H9 (cell line): ENCODE data around the gene HS2ST1. TPM values are rescaled to one million over a fixed set of nuclear protein-coding genes. Genes with fewer than 3 reads are reported as not detected.

ENCODE experiments used
- DNase-seq: peaks from one replicate; pipeline ENCODE4 v3.0.0-alpha.2; 2017
- H2AFZ ChIP-seq: one replicate; pipeline ENCODE4 v1.6.1; 2013; ENCODE audit warnings: mild to moderate bottlenecking, low read length, control low read depth, moderate library complexity
- H2AK5ac ChIP-seq: 2 replicates; pipeline ENCODE4 v1.6.1; 2013; ENCODE audit warnings: low read length, control low read depth, mixed read lengths; ENCODE audit not compliant: insufficient read length
- H2BK120ac ChIP-seq: one replicate; pipeline ENCODE4 v1.6.1; 2013; ENCODE audit warnings: low read depth, mild to moderate bottlenecking, low read length, control low read depth, inconsistent platforms; ENCODE audit not compliant: poor library complexity, severe bottlenecking
- H2BK12ac ChIP-seq: 2 replicates; pipeline ENCODE4 v1.6.1; 2013; ENCODE audit warnings: low read length, control low read depth, mixed read lengths, low read depth; ENCODE audit not compliant: insufficient read length
- H2BK15ac ChIP-seq: 2 replicates; pipeline ENCODE4 v1.6.1; 2013; ENCODE audit warnings: low read depth, low read length, control low read depth
- H2BK20ac ChIP-seq: one replicate; pipeline ENCODE4 v1.6.1; 2013; ENCODE audit warnings: low read depth, mild to moderate bottlenecking, low read length, control low read depth, inconsistent platforms; ENCODE audit not compliant: poor library complexity, severe bottlenecking
- H2BK5ac ChIP-seq: 2 replicates; pipeline ENCODE4 v1.6.1; 2013; ENCODE audit warnings: low read length, control low read depth, mixed read lengths; ENCODE audit not compliant: insufficient read length
- H3K14ac ChIP-seq: 2 replicates; pipeline ENCODE4 v1.6.1; 2013; ENCODE audit warnings: low read length, control low read depth; ENCODE audit not compliant: insufficient read depth
- H3K18ac ChIP-seq: 2 replicates; pipeline ENCODE4 v1.6.1; 2013; ENCODE audit warnings: low read depth, mild to moderate bottlenecking, mixed read lengths, low read length, control low read depth; ENCODE audit not compliant: insufficient read length
- H3K23ac ChIP-seq: 2 replicates; pipeline ENCODE4 v1.6.1; 2013; ENCODE audit warnings: low read length, control low read depth, mixed read lengths, low read depth; ENCODE audit not compliant: insufficient read length
- H3K23me2 ChIP-seq: 2 replicates; pipeline ENCODE4 v1.6.1; 2013; ENCODE audit warnings: low read depth, mild to moderate bottlenecking, mixed read lengths, low read length, control low read depth; ENCODE audit not compliant: insufficient read length, poor library complexity, severe bottlenecking
- H3K27ac ChIP-seq: 2 replicates; pipeline ENCODE4 v1.5.1; 2013; ENCODE audit warnings: low read length, control low read depth, mixed read lengths, low read depth; ENCODE audit not compliant: insufficient read length
- H3K27me3 ChIP-seq: 2 replicates; pipeline ENCODE4 v1.6.1; 2013; ENCODE audit warnings: low read length, control low read depth, inconsistent platforms; ENCODE audit not compliant: insufficient read depth
- H3K4ac ChIP-seq: 2 replicates; pipeline ENCODE4 v1.6.1; 2013; ENCODE audit warnings: low read depth, mild to moderate bottlenecking, control low read depth, inconsistent platforms, low read length, moderate library complexity
- H3K4me1 ChIP-seq: 2 replicates; pipeline ENCODE4 v1.6.1; 2013; ENCODE audit warnings: low read length, control low read depth, inconsistent platforms; ENCODE audit not compliant: insufficient read depth
- H3K4me2 ChIP-seq: 2 replicates; pipeline ENCODE4 v1.6.1; 2013; ENCODE audit warnings: low read length, control low read depth, mixed read lengths; ENCODE audit not compliant: insufficient read length, insufficient read depth
- H3K56ac ChIP-seq: 2 replicates; pipeline ENCODE4 v1.6.1; 2013; ENCODE audit warnings: low read depth, mild to moderate bottlenecking, mixed read lengths, low read length, control low read depth; ENCODE audit not compliant: insufficient read length
- H3K79me1 ChIP-seq: 2 replicates; pipeline ENCODE4 v1.6.1; 2013; ENCODE audit warnings: low read depth, mild to moderate bottlenecking, moderate library complexity, low read length, control low read depth, inconsistent platforms; ENCODE audit not compliant: insufficient read depth, poor library complexity, severe bottlenecking
- H3K79me2 ChIP-seq: 2 replicates; pipeline ENCODE4 v1.6.1; 2013; ENCODE audit warnings: low read length, control low read depth, inconsistent platforms; ENCODE audit not compliant: insufficient read depth
- H3K9ac ChIP-seq: 2 replicates; pipeline ENCODE4 v1.6.1; 2013; ENCODE audit warnings: low read length, control low read depth, mixed read lengths; ENCODE audit not compliant: insufficient read length; ENCODE audit errors: extremely low read depth
- H3K9me3 ChIP-seq: one replicate; pipeline ENCODE4 v1.6.1; 2013; ENCODE audit warnings: low read depth, low read length, inconsistent platforms; ENCODE audit not compliant: control insufficient read depth
- H3T11ph ChIP-seq: one replicate; pipeline ENCODE4 v1.6.1; 2013; ENCODE audit warnings: mild to moderate bottlenecking, low read length, control low read depth, inconsistent platforms
- H4K20me1 ChIP-seq: one replicate; pipeline ENCODE4 v1.6.1; 2013; ENCODE audit not compliant: control insufficient read depth, insufficient read length, insufficient read depth
- H4K5ac ChIP-seq: 2 replicates; pipeline ENCODE4 v1.6.1; 2013; ENCODE audit warnings: low read depth, mild to moderate bottlenecking, mixed read lengths, low read length, control low read depth; ENCODE audit not compliant: insufficient read length
- H4K8ac ChIP-seq: replicated peaks from 2 replicates; pipeline ENCODE4 v1.6.1; 2013; ENCODE audit warnings: low read length, control low read depth, mixed read lengths, low read depth; ENCODE audit not compliant: insufficient read length
- H4K91ac ChIP-seq: 2 replicates; pipeline ENCODE4 v1.6.1; 2013; ENCODE audit warnings: low read depth, mild to moderate bottlenecking, moderate library complexity, mixed read lengths, low read length, control low read depth; ENCODE audit not compliant: insufficient read length
- H3K27ac Mint-ChIP-seq, 3 experiments: 2 replicates in 2 of 3; 3 replicates in 1 of 3; pipeline ENCODE4 v1.8.0; 2020 to 2021; ENCODE audit warnings: mixed read lengths in 3 of 3, mild to moderate bottlenecking in 1 of 3, moderate library complexity in 1 of 3
- H3K27me3 Mint-ChIP-seq: 2 replicates; pipeline ENCODE4 v1.8.0; 2021; ENCODE audit warnings: low read depth, mild to moderate bottlenecking, moderate library complexity, mixed read lengths
- H3K36me3 Mint-ChIP-seq, 3 experiments: 2 replicates in 2 of 3; 3 replicates in 1 of 3; pipeline ENCODE4 v1.8.0; 2020 to 2021; ENCODE audit warnings: low read depth in 3 of 3, mixed read lengths in 3 of 3; ENCODE audit not compliant: insufficient read depth in 1 of 3
- H3K4me1 Mint-ChIP-seq, 2 experiments: 2 replicates each; pipeline ENCODE4 v1.8.0; 2020; ENCODE audit warnings: mixed read lengths in 2 of 2
- H3K4me3 Mint-ChIP-seq, 2 experiments: 2 replicates in 1 of 2; 3 replicates in 1 of 2; pipeline ENCODE4 v1.8.0; 2020 to 2021; ENCODE audit warnings: mild to moderate bottlenecking in 2 of 2, mixed read lengths in 2 of 2, moderate library complexity in 1 of 2
- H3K9me3 Mint-ChIP-seq, 2 experiments: 2 replicates in 1 of 2; 3 replicates in 1 of 2; pipeline ENCODE4 v1.8.0; 2020; ENCODE audit warnings: mild to moderate bottlenecking in 2 of 2, mixed read lengths in 2 of 2, moderate library complexity in 1 of 2
- WGBS: extraction: QIAGEN DNeasy Blood & Tissue Kit; methylation state at CpG from one replicate; pipeline ENCODE4 v1.1.7; 2013; ENCODE audit warnings: missing lambda C conversion rate, low lambda C conversion rate, mixed read lengths; ENCODE audit not compliant: insufficient read length; ENCODE audit errors: extremely low coverage; 5-methylcytosine and 5-hydroxymethylcytosine counted together
- total RNA-seq: library from RNA; stranded (reverse); gene quantifications from 2 replicates; pipeline ENCODE4 v1.2.1, GENCODE V29; 2021
- TF ChIP-seq, protein P1 (sequence below): fragments of 200-600 bp; sonication (generic); conservative IDR thresholded peaks from 3 replicates; pipeline ENCODE4 v1.8.0; 2021; ENCODE audit warnings: antibody characterized with exemption, mild to moderate bottlenecking

Gene HS2ST1
- total RNA-seq, 1 experiment from 2014 or later = 20.1 TPM

DNA sequence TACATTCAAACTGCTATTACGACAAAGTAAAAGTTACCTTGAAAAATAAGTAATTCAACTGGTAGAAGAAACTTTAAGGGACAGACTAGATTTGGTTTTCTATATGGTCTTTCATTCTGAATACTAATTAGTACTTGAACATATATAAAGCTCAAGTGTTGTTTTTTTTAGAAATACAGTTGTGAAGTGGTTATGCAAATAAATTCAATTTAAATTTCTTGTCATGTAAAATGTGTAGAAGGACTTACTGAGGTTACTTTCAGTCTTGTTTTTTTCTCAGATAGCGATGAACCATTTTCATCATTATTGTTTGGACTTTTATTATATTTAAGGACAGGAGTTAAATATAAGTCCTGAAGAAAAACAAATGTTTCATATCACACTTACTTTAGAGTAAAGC is 24.4 kb downstream of the HS2ST1 start:
- DNase-seq = no peak
- Histone ChIP-seq H3T11ph (no peak overlapping the region), H4K91ac (no peak overlapping the region), H2BK5ac (no peak overlapping the region), H2AK5ac (no peak overlapping the region), H2AFZ (no peak overlapping the region), H3K79me1 (peaks cover 3% of the 10 kb centered on the region), H3K27me3 (no peaks in the 10 kb centered on the region), H3K9ac (no peak overlapping the region), H3K23ac (no peak overlapping the region), H4K20me1 (no peaks in the 10 kb centered on the region), H3K56ac (no peak overlapping the region), H3K4ac (no peak overlapping the region), H2BK15ac (no peak overlapping the region), H3K79me2 (peaks cover 12% of the 10 kb centered on the region; the same call in 1 of the 2 replicates), H3K4me2 (no peak overlapping the region), H3K18ac (no peak overlapping the region), H3K9me3 (no peaks in the 10 kb centered on the region), H3K23me2 (no peaks in the 10 kb centered on the region), H2BK120ac (no peak overlapping the region), H4K5ac (no peak overlapping the region), H3K14ac (no peak overlapping the region), H3K4me1 (peaks cover under 1% of the 10 kb centered on the region; the same call in 1 of the 2 replicates), H3K27ac (no peak overlapping the region), H4K8ac (no peak overlapping the region), H2BK20ac (no peak overlapping the region), H2BK12ac (no peak overlapping the region)
- WGBS = no CpG with 5 or more reads among the region's 2 CpGs
- Mint-ChIP-seq H3K4me1 (peaks cover 30 to 32% of the 10 kb centered on the region in 2 experiments), H3K27ac (peak overlapping the region in 2 of 3 experiments; percentile 34 to 87; a peak in 2 of 7 replicates), H3K4me3 (peak overlapping the region in 1 of 2 experiments; percentile 8; a peak in 1 of 5 replicates), H3K27me3 (no peaks in the 10 kb centered on the region), H3K9me3 (no peaks in the 10 kb centered on the region), H3K36me3 (no peaks in the 10 kb centered on the region)
- TF ChIP-seq, protein P1, sequence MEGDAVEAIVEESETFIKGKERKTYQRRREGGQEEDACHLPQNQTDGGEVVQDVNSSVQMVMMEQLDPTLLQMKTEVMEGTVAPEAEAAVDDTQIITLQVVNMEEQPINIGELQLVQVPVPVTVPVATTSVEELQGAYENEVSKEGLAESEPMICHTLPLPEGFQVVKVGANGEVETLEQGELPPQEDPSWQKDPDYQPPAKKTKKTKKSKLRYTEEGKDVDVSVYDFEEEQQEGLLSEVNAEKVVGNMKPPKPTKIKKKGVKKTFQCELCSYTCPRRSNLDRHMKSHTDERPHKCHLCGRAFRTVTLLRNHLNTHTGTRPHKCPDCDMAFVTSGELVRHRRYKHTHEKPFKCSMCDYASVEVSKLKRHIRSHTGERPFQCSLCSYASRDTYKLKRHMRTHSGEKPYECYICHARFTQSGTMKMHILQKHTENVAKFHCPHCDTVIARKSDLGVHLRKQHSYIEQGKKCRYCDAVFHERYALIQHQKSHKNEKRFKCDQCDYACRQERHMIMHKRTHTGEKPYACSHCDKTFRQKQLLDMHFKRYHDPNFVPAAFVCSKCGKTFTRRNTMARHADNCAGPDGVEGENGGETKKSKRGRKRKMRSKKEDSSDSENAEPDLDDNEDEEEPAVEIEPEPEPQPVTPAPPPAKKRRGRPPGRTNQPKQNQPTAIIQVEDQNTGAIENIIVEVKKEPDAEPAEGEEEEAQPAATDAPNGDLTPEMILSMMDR = no peak
